Central memory CD4-positive, alpha-beta T cell (primary cell): ENCODE data around the gene MRPS35.
A peak's percentile ranks its signal among the peaks of the same experiment; 100 is the strongest.
"Not testable (repeated sequence)": the region's sequence is repeated elsewhere in the genome, so short reads cannot be mapped to it uniquely, and the experiment has no call there.

Source experiments
- DNase-seq: peaks from one replicate; pipeline ENCODE4 v3.0.0; 2022

The MRPS35 gene

DNA sequence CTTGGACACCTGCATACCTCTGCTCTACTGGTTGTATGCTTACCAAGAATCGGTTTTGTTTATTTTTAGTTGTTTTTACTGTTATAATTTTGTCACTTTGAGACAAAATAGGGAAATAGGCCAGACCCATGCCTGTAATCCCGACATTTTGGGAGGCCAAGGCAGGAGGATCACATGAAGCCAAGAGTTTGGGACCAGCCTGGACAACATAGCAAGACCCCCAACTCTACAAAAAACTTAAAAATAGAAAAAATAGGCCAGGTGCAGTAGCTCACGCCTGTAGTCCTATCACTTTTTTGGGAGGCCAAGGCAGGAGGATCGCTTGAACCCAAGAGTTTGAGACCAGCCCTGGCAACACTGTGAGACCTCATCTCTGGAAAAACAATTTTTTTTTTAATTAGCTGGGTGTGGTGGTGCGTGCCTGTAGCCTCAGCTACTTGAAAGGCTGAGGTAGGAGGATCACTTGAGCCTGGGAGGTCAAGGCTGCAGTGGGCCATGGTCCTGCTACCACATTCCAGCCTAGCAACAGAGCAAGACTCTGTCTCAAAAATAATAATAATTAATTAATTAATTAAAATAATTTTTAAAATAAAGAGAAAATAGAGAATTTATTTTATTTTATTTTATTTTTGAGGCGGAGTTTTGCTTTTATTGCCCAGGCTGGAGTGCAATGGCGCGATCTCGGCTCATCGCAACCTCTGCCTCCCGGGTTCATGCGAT, 1.3 kb upstream of the MRPS35 start:
- no peak for DNase-seq

DNA sequence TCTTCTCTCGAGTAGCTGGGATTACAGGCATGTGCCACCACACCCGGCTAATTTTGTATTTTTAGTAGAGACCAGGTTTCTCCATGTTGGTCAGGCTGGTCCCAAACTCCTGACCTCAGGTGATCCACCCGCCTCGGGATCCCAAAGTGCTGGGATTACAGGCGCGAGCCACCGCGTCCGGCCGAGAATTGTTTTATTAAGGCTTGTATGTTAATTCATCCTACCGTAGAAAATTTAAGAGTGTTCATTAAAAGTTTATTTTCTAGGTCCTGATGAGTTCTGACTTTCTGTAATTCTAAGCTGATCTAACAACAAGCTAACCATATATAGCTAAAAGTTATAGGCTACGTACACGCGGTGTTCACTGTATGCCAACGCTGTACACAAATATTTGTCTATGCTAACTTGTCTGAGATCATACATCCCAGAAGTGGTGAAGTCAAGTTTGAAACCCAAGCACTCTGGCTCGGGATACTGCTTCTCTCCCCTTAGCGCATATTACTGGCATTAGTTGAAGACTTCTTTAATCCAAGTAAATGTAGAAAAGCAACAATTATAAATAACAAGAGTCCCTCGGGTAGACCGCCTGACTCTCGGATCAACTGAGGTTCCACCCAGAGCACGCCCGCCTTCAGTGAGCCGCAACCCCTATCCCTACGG, 570 bp upstream of the MRPS35 start:
- no peak for DNase-seq

DNA sequence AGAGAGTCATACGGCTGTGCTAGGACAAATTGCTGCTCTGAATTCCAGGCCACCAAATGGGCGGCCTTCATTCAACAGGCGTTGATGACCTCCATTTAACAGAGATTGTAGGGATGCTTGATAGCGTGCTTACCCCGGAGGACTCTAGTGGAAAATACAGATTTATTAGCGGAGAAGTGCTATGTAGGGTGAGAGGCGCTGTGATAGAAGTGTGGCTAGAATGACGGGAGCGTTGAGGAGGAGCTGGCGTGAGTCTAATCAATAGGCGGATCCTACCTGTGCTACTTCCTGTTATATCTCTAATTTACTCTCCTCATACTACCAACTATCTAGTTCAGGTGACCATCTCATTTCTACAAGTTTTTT, 668 bp downstream of the MRPS35 start:
- DNase-seq = peak; percentile 3

DNA sequence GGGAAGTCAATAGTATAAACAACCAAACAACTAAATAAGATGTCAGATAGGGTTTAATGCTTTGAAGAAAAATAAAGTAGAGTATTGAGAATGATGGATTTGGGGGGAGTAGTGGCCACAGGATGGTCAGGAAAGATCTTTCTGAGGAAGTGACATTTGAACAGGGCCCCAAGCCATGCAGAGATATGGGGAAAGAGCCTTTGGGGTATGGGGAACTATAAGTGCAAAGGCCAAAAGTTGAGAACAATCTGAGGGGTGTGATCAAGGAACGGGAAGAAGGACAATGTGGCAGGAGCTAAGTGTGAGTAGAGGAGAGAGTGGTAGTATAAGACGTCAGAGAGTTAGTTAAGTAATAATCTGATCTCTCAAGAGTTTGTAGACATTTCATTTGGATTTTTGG, 1.3 kb downstream of the MRPS35 start:
- DNase-seq = no peak

DNA sequence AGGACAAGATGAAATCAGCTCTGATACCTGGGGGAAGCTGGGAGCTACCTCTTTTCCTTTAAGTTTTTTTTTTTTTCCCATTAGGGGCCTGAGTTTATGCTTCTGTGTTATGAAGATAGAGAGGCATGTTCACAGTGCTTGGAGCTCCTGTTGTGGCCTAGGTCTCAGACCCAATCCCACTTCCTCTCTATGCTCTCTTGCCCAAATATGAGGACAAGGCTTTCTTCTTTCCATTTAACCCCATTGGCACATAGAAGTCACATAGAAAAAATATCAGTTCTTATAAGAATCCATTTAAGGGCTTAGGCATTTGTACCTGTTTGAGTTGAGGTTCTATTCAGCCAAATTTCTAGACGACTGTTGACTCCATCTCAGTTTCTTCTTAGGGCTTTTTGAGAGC, 12.6 kb downstream of the MRPS35 start:
- DNase-seq = no peak

DNA sequence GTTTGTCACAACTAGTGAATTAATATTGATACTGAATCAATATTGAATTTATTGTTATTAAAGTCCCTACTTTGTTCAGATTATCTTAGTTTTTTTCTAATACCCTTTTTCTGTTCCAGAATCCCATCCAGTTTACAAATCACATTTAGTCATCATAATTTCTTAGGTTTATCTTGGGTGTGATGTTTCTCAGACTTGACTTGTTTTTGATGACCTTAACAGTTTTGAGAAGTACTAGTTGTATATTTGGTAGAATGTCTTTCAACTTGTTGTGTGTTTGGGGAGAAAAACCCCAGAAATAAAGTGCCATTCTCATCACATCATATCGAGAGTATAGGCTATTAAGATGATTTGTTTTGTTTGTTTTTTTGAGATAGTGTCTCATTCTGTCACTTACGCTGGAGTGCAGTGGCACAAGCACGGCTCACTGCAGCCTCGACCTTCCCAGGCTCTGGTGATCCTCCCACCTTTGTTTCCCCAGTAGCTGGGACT, 19.5 kb downstream of the MRPS35 start:
- DNase-seq = no peak

DNA sequence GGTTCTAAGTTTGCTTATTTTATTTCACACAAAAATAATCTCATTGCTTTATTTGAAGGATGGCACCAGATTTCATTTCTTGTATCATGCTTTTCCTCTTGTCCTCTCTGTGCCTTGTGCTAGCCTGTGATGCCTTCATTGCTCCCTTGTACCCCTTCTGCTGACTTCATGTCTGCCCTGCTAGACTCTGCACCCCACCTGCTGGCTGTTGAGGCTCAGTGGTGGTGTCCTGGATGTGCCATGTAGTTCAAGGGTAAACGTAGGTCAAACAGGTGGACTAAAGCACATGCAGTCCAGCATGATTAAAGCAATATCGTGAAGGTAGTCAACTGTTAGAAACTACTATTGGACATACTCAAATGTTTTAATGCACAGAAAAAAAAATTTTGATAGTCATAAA, 21.6 kb downstream of the MRPS35 start:
- DNase-seq = no peak

DNA sequence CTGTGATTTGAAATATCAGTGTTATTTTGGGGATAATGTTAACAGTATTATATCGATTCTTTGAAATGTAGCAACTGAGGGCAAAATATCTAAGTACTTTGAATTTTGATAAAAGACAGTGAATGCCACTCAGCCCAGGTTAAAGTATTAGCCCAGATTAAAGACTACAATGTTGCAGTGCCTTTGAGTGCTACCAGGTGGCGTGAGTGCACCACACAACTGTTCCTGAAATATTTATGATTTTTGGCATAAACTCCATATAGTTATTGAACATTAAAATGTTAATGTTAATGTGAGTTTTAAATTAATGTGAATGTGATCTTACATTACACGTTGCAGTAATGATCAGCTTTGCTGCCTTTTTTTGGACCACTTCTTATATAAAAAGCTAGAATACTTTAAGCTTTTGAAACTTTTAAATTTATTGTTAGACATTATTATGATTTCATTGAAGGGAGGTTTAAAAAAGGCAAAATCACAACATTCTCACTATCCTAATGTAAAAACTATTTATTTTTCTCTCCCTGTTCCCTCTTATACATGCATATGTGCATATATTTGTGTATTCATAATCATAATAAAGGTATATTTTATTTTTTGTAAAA, 22.5 kb downstream of the MRPS35 start:
- DNase-seq = peak; percentile 23

DNA sequence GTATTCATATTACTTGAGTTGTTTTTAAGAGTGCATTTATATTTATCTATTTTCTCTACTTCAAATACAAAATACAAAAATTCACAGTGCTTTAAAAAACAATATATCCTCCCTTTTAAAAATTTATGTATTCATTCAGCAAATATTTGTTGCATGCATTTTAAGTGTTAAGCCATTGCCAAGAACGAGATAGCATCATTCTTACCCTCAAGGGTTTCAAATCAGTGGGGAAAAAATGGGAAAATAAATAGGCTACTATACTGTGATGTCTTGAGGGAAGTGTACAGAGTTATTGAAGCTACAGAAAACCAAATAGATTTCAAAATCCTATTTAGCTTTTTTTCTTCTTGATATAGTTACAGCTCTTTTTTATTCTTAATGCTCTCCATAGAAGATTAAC, 23.2 kb downstream of the MRPS35 start:
- DNase-seq = no peak

DNA sequence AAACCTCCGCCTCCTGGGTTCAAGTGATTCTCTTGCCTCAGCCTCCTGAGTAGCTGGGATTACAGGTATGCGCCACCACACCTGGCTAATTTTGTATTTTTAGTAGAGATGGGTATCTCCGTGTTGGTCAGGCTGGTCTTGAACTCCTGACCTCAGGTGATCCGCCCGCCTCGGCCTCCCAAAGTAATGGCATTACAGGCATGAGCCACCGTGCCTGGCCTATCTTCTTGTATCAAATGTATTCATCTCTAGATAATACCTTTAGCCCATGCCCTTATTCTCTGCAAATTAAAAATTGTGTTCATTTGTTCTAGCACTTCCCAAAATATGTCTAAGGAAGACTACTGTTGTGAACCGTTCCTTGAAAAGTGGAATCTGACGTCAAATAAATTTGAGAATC, 23.7 kb downstream of the MRPS35 start:
- not testable (repeated sequence) for DNase-seq

DNA sequence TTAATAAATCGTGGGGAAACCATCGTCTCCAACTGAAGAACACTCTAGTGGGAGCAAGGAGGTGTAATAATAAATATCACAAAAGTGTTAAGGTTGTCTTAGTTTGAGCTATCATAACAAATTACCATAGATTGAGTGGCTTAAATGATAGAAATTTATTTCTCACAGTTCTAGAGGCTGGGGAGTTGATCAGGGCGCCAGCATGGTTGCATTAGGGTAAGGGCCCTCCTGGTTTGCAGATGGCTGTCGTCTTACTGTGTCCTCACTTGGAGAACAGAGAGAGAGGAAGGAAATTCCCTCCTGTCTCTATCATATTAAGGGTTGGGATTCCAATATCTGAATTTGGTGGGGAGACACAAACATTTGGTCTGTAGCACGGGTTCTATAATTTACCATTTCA, 33.0 kb downstream of the MRPS35 start:
- DNase-seq = no peak

DNA sequence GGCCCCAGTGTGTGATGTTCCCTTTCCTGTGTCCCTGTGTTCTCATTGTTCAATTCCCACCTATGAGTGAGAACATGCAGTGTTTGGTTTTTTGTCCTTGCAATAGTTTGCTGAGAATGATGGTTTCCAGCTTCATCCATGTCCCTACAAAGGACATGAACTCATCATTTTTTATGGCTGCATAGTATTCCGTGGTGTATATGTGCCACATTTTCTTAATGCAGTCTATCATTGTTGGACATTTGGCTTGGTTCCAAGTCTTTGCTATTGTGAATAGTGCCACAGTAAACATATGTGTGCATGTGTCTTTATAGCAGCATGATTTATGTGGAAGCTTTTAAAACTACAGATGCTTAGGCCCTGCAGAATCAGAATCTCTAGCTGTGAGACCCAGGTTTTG, 35.1 kb downstream of the MRPS35 start:
- DNase-seq = not testable (repeated sequence)

DNA sequence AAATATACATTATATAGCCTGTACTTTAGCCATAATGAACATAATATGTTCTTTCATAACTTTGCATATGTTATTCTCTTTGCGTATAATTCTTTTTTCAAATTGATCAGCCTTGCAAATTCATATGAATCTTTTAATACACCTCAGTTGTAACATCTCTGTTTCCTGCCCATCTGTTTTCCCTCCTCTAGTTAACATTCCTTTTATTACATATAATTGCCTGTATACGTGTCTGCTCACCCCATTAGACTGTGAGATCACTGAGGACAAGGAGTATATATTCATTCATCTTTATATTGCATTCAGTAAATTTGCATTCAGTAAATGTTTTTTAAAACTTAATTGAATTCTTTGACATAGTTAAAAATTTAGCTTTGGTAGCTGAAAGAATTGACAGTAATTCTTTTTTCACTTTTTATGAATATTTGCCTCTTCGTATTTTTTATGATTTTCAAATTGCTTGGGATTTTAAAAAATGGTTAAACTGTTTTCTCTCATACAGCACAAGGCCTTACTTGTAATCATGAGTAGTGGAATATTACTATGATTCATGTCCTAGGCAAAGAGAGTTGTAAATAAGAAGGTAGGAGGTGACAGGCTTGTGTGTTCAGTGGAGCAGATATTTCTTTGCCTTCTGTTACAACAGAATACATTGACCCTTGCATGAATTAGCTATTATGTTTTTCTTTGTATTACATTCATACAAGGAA, 36.6 kb downstream of the MRPS35 start:
- DNase-seq = no peak

DNA sequence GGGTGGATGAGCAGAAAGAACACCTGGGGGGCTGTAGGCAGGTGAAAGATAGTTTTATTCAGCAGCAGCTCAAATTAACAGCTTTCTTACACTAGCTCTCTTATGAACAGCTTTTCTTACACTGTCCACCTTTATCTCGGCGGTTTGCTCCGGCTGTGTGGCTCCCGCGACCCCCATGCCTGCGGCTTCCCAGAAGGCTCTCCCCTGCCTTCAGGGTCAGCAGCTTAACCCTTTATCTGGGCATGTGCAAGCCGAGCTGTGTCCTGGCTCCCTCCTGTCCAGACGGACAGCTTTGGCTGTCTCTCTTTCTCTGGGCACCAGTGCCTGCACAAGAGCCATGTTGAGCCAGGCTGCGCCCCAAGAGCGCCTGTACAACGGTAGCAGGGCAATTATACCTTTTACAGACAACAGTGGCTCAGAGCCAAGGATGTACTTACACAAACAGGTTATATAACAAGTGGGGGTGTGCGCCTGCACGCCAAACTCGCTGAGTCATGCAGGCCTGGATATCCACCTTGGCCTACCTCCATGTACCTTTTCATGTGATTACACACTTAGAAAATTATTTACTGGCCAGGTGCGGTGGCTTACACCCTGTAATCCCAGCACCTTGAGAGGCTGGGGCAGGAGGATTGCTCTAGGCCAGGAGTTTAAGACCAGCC, 40.9 kb downstream of the MRPS35 start:
- no peak for DNase-seq

DNA sequence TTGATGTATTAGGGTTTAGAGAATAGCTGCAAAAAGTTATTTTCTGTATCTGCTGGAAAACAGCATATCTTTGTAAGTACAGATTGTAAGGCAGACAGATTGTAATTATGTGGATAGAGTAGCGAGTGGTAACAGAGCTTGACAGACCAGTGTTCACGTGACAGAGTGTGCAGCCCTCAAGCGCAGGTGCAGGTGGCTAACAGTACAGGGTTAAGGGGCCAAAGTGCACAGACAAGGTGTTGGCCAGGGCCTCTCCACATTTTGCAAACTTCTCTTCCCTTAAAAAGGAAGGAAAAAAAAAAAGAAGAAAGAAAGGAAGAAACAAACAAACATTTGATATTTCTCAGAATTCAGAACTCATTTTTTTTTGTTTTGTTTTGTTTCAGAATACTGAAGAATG, 44.2 kb downstream of the MRPS35 start:
- no peak for DNase-seq

DNA sequence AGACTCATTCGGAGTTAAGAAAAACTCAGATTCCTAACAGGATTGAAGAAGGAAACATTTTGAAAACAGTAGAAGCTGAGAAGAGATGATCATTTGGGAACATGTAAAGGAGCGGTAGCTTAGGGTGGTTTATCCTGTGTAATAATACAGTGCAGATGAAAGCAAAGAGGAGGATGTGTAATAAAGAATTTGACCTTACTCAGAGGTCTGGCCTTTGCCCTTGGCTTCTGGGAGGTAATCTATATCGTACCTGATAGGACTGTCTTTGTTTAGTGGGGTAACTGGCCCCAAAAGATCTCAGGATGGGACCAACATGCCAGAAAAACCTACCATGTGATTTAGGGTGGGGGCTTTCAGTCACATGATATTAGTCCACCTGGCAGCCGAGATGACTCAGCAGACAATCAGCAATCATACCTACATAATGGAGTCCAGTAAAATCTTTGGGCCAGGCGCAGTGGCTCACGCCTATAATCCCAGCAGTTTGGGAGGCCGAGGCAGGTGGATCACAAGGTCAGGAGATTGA, 46.1 kb downstream of the MRPS35 start:
- no peak for DNase-seq

DNA sequence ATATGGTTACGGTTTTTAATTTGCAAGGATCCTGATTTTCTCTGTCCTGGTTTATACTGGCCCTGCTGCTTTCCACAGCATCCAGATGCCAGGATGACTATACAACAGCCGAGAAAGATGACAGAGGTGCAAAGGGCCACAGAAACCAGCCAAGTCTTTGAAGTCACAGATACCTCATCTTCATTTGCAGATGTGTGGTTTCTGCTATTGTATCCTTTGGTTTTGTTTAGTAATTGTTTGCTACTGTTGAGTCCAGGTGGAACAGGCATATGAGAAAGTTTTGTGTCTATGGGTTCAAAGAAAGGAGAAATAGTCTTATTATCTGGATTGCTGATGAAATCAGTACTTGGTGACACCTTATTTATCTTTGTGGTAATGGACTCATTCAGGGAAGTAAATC, 52.1 kb downstream of the MRPS35 start:
- DNase-seq = no peak

DNA sequence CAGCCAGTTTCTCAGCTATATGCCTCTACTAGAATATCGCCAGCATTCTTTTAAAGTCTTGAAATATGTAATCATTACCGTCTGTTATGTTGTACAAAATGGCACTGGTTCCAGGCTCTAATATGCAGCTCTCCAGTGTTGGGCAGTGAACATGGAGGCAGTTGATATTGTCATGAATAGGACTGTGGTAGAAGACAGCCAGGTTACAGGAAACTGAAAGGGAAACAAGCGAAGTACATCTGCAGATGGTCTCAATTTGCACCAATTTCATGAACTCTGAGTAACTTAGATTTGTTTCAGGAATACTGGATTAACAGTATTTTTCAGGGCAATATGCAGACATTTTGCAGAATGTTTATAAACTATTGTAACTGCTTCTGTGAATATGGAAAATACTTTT, 56.0 kb downstream of the MRPS35 start:
- DNase-seq = no peak

DNA sequence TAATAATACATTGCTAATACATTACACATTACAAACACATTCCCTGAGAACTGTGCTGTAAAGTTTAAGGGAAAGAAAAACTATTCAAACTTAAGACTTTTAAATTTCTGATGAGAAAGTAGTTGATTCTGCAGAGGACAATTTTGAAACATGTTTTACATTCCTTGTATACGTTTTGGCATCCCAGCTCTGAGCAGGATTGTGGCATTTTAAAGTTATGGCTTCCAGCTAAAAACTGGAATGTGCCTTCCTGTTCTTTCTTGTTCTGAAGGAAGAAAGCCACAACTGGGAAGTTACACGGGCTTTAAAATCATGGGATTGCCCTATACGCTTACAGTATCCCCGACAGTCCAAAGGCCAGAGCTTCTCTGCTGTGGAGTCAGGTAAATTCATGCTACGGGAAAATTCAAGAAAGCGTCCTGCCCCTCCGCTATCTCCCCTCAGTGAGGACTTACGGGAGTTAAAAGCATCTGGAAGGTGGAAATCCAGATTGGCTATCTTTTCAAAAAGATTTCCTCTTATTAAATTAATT, 58.6 kb downstream of the MRPS35 start:
- no peak for DNase-seq

DNA sequence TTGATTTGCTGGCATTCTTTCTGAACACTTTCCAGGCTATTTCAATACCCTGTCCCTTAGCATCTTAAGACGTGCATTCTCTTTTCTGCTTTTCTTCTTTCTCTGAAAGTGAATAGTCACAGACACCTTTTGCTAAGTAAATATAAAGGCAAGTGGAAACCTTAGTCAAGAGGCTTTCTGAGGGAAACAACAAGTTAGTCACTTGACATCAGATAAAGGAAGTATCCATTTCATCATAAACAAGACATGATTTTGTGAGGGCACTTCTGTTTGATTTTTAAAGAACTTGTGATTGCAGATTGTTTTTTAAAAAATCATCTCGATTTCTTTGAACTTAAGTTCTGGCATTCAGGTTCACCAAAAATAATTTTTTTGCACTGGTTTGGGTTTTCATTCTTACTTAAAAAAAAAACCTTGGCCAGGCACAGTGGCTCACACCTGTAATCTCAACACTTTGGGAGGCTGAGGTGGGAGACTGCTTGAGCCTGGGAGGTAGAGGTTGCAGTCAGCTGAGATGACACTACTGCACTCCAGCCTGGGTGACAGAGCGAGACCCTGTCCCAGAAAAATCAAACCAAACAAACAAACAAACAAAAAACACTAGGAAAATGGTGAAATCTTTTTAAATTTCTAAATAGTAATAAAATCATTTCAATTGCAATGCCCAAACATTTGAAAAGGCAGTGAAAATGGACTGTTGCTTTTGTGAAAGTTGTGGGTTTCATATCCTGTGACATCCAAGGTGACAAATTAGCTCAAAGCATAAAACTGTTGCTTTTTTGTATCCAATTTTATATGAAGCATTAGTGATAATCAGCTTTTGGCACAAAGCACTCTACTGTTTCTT, 61.1 kb downstream of the MRPS35 start:
- no peak for DNase-seq

DNA sequence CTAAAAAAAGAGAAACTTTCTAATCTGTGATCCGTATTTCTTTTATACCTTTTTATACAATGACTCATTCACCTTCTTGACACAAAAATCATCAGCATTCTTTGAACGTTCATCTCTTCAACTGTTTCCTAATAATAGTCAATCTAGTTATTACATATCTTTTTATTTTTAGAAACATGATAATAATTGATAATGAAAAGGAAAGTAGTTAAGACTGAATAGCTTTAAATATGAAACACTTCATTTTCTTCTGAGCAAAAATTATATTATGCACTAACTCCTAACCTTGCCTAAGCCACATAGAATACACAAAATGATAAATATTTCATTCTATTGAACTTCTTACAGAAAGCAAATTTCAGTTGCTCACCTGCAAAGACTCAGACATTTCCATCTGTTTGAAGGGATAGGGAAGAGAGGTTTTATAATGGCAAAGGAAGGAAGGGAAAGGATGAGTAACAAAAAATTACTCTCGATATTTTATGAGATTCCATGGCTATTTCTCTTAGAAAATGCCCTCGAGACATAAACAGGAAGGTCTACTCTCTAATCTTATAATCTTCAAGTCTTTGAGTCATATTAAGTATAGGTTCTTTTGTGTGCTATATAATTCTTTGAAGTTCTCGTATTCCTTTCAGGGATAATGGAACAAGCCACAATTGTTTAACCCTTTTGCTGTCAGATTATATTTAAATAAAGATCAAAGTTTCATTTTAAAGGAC, 61.9 kb downstream of the MRPS35 start:
- DNase-seq = no peak
